GM19328 (cell line): Measurements from ENCODE around the gene ZNF831.

Experiments
- ATAC-seq: cut with Tn5 transposase; IDR thresholded peaks from one replicate; pipeline ENCODE4 v1.9.1; 2021; ENCODE audit warnings: mild to moderate bottlenecking, moderate library complexity; ENCODE audit not compliant: unreplicated experiment

The ZNF831 gene

DNA sequence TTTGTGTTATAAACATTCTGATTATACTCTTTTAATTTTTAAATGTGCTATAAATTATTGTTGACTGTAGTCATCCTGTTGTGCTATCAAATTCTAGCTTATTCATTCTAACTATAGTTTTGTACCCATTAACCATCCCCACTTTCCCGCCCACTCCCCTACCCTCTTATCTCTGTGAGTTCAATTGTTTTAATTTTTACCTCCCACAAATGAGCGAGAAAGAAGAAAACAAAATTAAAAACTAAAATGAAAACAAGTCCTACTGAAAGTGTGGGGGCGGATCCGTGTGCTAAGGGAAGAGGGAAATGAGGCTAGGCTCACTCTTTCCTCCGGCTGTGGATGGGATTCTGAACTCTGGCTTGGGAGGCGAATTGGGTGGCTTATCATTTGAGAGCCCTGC, 6.6 kb upstream of the ZNF831 start:
- ATAC-seq, result no peak

- no peak for ATAC-seq
These were observed 6.1 kb upstream of the ZNF831 start for GRCh38 chr20:59157531-59157930.

DNA sequence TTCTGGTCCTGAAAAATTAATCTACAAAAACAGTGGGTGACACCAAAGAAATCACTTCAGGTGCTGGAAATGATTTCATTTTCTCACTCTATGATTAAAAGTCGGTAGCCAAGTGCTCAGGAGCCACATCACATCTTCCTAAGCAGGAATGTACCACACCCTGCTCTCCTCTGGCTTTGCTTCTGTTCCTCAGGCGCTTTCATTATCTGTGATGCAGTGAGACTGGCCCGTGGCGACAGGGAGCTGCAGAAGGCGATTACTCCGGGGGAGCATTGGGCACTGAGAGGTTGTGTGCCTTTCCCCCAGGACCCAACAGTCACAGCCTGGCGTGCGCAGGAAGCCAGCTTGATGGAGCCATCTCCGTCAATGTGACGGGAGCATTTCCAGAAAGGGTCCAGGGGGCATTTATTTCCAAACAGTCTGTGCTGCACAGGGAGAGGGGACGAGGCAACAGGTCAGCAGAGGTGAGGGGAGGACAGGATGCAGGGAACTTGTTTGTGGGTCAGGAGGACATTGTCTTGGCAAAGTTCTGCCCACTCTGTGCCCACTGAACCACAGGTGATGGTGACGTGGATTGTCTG, 5.6 kb upstream of the ZNF831 start:
- no peak for ATAC-seq

- ATAC-seq, result no peak
These were observed 4.9 kb upstream of the ZNF831 start for GRCh38 chr20:59158673-59159072.

DNA sequence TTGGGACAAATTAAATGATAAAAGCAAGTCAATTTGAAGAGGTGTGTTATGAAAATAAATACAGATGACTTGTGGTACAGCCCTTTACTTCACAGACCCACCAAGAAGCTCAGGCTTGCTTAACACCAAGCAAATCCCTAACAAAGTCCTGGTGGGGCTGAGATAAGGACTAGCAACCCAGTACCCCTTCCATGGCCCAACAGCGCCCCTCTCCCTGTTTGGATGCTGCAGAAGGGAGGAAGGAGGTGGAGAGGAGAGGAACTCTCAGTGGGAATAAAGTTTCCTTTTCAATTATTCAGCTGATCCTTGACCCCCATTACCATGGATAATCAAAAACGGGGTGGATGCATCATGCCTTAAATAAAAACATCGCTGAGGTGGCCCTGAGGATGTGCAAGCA, 4.5 kb upstream of the ZNF831 start:
- ATAC-seq, result no peak

- no peak for ATAC-seq
These were observed 3.9 kb upstream of the ZNF831 start for GRCh38 chr20:59159493-59160376.

- no peak for ATAC-seq
These were observed 3.1 kb upstream of the ZNF831 start for GRCh38 chr20:59160389-59161115.

DNA sequence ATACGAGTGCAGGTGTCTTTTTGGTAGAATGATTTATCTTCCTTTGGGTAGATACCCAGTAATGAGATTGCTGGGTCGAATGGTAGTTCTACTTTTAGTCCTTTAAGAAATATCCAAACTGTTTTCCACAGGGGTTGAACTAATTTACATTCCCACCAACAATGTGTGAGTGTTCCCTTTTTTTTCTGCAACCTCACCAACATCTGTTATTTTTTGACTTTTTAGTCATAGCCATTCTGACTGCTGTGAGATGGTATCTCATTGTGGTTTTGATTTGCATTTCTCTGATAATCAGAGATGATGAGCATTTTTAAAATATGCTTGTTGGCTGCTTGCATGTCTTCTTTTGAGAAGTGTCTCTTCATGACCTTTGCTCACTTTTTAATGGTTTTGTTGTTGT, 1.9 kb upstream of the ZNF831 start:
- no peak for ATAC-seq

DNA sequence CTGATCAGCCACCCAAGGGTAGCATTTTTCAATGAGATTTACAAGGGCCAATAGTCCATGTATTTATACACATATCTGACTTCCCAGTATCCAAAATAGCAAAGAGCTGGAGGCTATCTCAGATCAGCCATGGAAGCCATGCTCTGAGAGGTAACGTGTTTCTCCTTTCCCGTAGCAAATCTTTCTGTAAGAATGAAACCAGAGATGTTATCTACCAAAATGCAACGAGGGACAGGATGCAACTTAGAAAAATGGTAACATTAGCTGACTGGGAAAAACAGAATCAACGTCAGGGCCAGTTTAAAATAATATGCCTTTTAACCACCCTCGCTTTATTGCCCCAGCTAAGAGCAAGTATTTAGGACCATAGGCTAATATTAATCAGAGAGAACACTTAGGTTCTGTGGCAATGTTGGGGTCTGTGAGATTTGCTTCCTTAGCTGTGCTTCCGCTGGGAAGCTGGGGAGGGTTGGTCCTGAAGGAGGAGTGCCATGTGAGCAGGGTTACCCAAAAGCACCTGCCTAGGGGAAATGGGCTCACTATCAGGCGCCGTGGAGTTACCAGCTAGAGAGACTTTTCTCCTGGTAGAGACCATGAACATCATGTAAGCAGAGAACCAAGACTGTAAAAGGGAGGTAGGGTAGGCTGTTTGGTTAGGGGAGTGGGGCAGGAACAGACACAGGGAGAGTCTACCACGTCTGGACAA, 1.2 kb downstream of the ZNF831 start:
- no peak for ATAC-seq

- no peak for ATAC-seq
These were observed 1.8 kb downstream of the ZNF831 start for GRCh38 chr20:59165396-59165795.

DNA sequence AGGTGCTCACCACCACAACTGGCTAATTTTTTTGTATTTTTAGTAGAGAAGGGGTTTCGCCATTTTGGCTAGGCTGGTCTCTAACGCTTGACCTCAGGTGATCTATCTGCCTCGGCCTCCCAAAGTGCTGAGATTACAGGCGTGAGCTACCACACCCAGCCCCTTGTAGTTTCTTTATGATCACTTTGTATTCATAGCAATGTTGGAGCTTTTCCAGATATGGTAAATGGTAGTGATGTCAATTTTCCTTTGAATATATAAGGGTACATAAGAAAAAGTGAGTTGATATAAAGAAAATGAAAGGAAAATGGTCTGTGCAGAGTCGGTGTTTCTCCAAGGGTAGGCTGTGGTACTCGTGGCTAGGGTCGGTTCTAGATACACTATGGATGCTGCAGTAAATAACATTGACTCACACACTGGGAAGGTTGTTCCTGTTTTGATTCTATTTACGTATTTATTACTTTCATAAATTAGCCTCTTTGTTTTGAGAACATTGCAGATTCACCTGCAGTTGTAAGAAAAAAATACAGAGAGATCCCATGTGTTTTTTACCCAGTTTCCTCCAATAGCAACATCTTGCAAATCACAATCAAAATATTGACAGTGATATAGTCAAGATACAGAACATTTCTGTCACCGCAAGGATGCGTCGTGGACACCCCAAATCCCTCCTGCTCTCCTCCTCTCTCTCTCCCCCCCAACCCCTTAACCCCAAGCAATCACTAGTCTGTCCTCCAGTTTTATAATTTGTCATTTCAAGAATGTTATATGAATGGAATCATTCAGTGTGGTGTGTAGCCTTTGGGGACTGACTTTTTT, 2.5 kb downstream of the ZNF831 start:
- no peak for ATAC-seq

DNA sequence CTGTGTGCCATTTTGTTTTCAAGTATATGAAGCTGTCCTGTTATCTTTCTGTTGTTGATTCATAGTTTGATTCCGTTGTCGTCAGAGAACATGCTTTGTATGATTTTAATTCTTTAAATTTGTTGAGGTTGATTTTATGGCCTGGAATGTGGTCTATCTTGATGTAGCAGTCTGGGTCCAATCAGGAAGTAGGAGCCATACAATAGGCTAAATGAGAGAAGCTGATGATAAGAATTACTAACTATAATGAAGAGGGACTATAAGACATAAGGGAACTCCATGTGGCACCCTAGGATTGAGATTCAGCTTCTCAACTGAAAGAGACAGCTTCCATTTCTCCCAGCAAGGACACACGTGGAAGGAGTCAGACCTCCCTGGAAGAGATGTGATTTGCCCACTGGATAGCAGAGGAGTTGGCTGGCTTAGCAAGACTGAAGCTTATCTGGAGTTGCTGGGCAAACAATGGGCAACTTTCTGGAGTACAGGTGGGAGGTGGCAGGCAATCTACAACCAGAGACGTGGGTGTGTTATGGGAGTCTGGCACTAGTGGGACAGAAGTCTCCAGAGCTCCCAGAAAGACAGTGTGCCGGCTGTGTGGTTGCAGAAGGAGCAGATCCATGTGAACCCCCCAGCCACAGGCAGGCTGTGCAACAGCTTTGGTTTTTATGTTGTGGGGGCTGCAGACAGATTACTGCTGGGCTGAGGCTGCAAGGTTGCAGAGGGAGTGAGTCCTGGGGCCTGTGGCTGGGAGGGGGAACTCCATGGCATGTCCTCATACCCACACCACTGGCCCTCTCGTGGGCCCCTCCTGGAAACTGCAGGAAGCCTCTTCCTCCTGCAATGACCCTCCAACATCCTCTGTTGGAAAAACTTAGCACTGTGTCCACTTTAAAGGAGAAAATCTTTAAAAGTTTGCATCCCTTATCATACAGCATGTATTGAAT, 7.1 kb downstream of the ZNF831 start:
- no peak for ATAC-seq

DNA sequence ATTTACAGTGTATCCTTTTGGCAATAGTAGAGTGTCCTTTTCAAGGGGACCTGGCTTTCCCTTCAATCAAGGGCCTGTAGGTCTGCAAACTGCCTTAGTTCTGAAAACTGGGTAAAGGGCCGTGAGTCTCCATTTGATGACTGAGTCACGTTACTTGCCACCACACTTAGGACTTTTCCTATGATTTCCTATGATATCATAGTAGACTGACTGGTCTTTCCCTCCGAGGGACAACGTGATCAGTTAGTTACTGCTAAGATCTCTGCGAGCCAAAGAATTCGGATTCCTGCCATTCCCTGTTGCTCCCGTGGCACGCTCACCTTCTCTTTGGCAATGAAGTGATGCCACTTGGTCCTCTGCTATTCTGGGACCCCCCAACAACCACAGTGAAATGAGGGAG, 8.4 kb downstream of the ZNF831 start:
- ATAC-seq, result no peak

DNA sequence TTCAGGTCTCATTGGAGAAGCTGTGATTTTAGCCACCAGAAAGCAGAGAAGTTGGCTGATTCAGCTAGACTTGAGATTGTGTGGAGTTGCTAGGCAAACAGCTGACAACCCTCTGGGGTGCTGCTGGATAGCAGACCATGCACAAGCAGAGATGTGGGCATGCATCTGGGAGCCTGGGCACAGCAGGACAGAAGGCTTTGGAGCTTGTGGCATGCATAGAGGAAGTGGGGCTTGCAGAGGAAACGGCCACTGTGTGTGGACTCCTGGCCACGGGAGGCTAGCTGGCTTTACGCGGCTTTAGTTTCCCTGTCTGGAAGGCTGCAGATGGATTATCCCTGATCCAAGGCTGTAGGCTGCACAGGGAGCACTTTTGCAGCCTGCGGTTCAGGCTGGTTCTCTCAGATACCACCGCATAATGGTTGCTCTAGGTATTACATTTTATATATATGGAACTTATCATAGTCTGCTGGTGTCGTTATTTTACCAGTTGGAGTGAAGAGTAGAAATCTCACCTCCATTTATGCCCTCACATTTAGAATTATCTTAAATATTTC, 10.4 kb downstream of the ZNF831 start:
- ATAC-seq, result no peak

DNA sequence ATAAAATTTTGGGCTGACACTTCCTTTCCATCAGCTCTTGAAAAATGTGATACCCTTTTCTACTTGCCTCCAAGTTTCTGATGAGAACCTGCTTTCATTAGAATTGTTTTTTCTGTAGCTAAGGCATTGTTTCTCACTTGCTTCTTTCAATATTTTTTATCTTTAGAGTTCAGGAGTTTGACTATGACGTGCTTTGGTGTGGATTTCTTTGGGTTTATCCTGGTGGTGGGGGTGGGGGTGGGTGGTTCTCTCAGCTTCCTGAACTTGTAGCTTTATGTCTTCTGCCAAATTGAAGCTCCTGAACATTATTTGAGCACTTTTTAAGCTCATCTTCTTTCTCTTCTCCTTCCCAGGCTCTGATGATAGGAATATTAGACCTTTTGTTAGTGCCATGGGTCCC, 11.4 kb downstream of the ZNF831 start:
- no peak for ATAC-seq

DNA sequence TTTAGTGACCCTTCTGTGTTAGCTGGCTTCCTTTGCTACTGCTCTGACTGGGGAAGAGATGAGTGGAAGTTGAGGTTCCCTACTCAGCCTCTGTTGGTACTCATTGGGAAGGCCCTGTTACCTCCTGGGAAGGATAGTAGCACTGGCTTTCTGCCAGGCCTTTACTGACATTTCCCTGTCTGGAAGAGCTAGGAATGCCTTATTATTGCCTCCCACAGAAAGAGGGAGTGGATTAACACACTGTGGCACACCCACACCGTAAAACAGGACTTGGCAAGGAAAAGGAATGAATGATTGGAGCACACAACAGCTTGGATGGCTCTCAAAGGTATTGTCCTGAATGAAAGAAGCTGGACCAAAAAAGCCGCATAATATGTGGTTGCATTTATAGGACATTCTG, 12.2 kb downstream of the ZNF831 start:
- no peak for ATAC-seq

DNA sequence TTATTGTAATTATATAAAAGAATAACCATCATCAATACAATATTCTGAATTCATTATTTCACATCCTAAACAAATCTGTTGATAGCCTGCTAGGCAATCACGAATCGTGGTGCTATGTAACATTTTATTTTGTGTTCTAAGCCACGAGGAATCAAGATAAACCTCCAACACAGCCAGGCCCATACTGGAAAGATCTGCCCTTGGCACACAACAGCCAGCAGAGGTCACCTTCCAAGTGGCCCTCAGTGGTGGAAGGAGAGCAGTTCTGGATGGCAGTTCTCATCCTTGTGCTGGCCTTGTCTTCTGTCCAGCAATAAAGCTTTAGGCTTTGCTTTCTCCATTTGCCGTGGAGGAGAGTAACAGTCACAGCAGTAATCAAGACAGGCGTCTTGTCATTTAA, 13.2 kb downstream of the ZNF831 start:
- no peak for ATAC-seq

DNA sequence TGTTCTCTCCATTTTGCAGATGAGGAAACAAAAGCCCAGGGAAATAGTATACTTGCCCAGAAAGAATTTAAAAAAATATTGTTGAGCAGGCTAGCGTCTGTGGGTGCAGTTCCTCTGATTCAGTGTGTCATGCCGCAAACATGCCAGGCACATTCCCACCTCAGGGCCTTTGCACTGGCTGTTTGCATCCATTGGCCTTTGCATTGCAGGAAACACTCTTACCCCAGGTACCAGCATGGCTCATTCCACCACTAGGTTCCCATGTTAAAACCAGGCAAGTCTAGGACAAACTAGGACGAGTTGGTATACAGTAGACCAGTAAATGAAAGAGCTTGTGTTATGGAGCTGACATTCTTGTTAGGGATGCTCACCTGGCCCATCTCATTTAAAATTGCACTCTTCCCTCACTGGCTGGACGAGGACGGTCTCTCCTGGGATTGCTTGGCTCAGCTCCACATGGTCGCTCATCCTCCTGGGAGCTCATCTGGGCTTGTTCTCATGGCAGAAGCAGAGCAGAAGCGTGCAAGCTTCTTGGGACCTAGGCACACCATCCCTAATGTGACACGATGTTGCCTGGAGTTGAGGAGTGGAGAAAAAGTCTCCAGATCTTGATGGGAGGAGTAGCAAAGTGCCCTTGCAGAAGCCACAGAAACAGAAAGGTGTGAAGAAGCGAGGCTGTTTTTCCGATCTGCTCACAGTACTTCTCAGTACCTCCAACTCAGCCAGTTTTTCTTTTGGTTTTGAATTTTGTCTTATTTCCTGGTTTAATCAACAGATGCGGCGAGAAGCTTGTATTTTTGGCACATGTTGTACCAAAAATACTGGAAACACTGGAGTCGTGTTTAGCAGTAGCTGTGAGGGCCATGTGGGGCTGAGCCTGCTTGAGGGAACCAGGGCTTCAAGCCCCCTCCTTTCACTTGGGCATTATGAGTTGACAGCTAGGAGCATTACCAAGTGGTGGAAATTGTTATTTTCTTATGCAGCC, 13.9 kb downstream of the ZNF831 start:
- no peak for ATAC-seq
